Measurements from ENCODE around the gene GABBR1. TPM values are rescaled to one million over a fixed set of nuclear protein-coding genes. Genes with fewer than 3 reads are reported as not detected.

Gene GABBR1
- total RNA-seq, 1 experiment from 2014 or later: 12.1 TPM

DNA sequence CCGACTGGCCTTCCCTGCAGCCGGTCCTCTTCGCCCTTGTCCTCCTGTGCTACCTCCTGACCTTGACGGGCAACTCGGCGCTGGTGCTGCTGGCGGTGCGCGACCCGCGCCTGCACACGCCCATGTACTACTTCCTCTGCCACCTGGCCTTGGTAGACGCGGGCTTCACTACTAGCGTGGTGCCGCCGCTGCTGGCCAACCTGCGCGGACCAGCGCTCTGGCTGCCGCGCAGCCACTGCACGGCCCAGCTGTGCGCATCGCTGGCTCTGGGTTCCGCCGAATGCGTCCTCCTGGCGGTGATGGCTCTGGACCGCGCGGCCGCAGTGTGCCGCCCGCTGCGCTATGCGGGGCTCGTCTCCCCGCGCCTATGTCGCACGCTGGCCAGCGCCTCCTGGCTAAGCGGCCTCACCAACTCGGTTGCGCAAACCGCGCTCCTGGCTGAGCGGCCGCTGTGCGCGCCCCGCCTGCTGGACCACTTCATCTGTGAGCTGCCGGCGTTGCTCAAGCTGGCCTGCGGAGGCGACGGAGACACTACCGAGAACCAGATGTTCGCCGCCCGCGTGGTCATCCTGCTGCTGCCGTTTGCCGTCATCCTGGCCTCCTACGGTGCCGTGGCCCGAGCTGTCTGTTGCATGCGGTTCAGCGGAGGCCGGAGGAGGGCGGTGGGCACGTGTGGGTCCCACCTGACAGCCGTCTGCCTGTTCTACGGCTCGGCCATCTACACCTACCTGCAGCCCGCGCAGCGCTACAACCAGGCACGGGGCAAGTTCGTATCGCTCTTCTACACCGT, 79.5 kb downstream of the GABBR1 start:
- Histone ChIP-seq H3K27ac (no peak overlapping the region), H3K9me3 (replicated peaks) (no peaks in the 10 kb centered on the region), H3K4me1 (no peaks in the 10 kb centered on the region), H3K27me3 (no peaks in the 10 kb centered on the region), H3K36me3 (no peaks in the 10 kb centered on the region), H3K4me3 (no peak overlapping the region)
- no peak for DNase-seq

DNA sequence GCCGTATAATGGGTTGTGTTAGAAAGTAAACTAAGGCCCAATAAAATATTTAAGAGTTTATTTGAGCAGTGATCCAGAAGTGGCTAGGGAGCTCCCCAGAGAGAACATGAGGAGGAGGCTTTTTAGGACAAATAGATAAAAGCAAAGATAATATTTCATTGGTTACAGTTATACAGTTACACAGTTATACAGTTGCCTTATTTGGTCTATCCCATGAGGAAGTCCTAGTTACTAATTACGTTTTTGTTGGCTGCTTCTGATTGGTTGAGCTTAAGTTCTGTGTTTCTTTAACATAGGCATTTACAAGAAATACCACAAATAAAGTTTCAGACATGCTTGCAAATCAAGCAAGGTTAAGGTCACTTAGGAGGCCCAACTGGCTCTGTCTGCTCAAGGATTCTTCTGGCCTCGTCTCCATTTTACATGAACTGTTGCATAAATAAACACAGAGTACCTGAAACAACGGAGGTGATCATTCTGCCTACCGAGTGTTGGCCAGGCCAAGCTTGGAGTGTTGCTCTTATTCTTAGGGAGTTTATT, 80.4 kb downstream of the GABBR1 start:
- no peaks in the 10 kb centered on the region for H3K27me3 ChIP-seq
- no peak overlapping the region for H3K27ac ChIP-seq
- no peaks in the 10 kb centered on the region for H3K4me1 ChIP-seq
- no peaks in the 10 kb centered on the region for H3K9me3 ChIP-seq (replicated peaks)
- H3K4me3 ChIP-seq: no peak overlapping the region
- DNase-seq: peak in 1 of 2 experiments; percentile 20
- no peaks in the 10 kb centered on the region for H3K36me3 ChIP-seq

DNA sequence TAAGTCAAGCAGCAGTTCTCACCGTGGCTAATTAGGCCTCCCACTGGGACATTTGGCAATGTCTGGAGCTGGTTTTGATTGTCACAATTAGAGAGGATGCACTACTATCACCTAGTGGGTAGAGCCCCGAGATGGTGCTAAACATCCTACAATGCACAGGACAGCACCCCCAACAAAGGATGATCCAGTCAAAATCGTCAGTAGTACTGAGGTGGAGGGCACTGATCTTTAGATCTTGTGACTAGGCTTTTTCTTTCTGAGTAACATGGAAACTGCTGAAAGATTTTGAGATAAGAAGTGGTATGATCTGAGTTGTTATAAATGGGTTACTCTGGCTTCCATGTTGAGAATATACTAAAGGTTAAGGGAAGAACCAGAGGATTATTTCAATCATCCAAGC, 85.4 kb downstream of the GABBR1 start:
- Histone ChIP-seq H3K4me3 (no peak overlapping the region), H3K4me1 (no peaks in the 10 kb centered on the region), H3K27ac (no peak overlapping the region), H3K9me3 (replicated peaks) (no peaks in the 10 kb centered on the region), H3K27me3 (no peaks in the 10 kb centered on the region), H3K36me3 (no peaks in the 10 kb centered on the region)
- DNase-seq: peak in 1 of 2 experiments; percentile 2

DNA sequence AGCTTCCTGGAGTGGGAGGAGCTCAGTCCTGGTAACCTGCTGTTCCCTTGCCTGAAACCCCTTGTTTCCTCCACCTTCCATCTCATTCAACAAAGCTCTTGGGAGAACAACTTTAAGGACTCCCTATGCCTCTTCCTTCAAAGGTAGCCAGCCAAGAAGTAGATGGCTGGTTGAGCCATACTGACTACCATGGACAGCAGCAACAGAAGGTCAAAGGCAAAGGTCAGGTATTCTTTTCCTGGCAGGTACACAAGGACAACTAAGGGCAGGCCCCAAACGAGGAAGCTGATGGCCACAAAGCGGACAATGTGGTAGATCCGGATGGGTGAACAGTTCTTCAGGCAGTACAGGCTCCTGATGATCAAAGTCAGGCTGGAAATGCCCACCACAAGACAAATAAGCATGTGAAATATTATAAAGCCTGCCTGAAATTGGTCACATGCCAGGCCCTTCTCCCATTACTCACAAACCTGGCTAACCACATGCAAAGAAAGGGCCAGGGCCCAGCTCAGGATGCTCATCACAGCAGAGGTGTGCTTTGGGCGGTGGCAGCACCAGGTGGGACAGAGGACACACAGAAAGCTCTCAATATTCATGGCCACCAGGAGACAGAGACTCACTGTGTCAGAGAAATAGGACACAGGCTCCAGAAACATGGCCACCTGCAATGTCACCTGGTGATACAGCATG, 95.1 kb downstream of the GABBR1 start:
- Histone ChIP-seq H3K4me3 (no peak overlapping the region), H3K9me3 (replicated peaks) (no peaks in the 10 kb centered on the region), H3K27ac (no peak overlapping the region), H3K36me3 (no peaks in the 10 kb centered on the region), H3K27me3 (no peaks in the 10 kb centered on the region), H3K4me1 (no peaks in the 10 kb centered on the region)
- DNase-seq: no peak

DNA sequence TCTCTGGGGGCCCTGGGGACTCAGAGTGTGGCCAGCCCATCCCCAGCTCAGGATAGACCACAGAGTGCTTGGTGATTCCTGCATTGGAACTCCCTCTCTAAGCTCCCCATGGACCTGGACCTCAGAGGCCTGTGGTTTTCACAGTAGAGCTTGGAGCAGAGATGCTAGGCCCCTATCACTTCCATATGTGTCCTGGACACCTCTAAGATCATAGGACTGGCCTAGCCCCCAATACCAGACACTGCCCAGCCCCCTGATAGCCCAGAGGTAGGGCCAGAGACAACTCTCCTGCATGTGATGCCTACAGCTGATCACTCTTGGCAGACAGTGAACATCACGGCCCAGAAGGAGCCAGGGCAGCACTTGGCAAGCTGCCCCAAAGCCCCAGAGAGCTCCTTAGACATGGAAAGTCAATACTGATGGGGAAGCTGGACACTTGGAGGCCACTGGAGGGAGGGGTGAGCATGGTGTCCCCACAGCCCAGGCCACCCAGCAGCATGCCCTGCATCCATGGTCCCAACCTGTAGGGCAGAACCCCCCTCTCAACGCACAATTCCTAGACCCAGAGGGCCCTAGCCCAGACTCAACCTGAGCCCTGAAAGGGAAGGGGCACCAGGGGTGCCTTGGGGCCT, 100.5 kb downstream of the GABBR1 start:
- Histone ChIP-seq H3K4me1 (no peaks in the 10 kb centered on the region), H3K36me3 (no peaks in the 10 kb centered on the region), H3K4me3 (no peak overlapping the region), H3K9me3 (replicated peaks) (no peaks in the 10 kb centered on the region), H3K27ac (no peak overlapping the region), H3K27me3 (no peaks in the 10 kb centered on the region)
- no peak for DNase-seq

DNA sequence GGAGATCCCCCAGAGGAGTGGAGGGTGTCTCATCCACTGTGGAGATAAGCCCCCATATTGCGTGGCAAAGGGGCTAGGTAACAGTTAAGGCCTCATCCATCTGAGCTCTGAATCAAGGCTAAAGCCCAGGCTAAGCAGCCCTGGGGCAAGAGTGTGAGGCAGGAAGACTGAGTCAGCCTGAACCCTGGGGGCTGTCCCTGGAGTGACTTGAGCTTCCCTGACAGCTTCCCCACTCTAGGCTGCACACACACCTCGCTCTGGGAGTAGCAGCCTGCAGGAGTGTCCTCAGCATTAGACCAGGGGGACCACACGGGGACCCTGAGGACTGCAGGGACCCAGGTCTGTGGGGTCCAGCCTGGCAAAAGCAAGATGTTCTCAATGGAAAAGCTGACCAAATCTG, 101.3 kb downstream of the GABBR1 start:
- no peak overlapping the region for H3K4me3 ChIP-seq
- no peaks in the 10 kb centered on the region for H3K27me3 ChIP-seq
- no peaks in the 10 kb centered on the region for H3K36me3 ChIP-seq
- H3K27ac ChIP-seq: no peak overlapping the region
- H3K4me1 ChIP-seq: no peaks in the 10 kb centered on the region
- no peak for DNase-seq
- H3K9me3 ChIP-seq (replicated peaks): no peaks in the 10 kb centered on the region

DNA sequence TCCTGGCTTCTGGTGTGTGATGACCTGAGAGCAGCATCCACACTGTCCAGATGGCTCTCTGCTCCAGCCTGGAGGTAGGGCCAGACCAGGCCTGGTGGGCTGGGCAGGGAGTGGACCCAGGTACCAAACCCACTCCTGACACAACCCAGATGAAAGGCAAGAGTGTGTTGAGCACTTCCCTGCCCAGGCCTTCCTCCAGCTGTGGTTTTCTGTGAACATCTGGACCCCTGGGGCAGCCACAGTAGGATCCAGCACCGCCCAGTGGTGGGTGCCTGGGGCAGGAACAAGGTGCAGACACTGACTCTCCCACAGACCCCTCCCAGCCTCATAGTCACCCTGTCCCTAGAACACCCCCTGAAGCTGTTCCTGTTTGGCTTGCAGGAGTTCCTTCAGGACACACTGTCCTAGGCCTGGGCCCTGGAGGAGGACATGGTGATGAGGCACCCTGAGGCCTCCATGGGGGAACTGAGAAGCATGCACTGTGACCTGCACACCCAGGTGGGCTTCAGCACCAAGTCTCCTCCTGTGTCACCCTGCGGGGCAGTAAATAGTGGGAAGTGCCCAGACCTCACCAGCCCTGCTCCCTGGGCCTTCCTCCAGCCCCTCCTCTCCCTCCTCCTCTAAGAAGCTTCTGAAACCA, 102.2 kb downstream of the GABBR1 start:
- H3K4me3 ChIP-seq: no peak overlapping the region
- H3K27me3 ChIP-seq: no peaks in the 10 kb centered on the region
- no peaks in the 10 kb centered on the region for H3K9me3 ChIP-seq (replicated peaks)
- H3K4me1 ChIP-seq: no peaks in the 10 kb centered on the region
- DNase-seq: no peak
- H3K27ac ChIP-seq: no peak overlapping the region
- no peaks in the 10 kb centered on the region for H3K36me3 ChIP-seq

DNA sequence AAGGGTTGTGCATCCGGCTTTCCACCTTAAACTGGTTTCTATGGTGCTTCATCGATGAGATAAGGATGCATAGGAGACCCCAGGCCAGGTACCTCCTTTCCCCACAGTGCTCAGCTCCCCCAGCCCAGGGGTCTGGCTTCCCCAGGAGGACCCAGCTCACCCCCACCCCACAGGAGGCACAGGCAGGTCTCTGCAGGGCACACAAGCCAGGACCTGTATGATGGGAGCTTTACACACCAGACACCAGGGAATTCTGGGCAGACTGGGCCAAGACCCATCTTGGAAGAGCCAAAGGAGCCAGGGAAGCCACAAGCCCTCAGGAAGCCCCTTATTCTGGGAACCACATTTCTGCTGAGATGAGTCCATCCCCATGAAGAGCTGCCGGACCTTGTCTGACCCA, 103.0 kb downstream of the GABBR1 start:
- Histone ChIP-seq H3K4me3 (no peak overlapping the region), H3K9me3 (replicated peaks) (no peaks in the 10 kb centered on the region), H3K27me3 (no peaks in the 10 kb centered on the region), H3K36me3 (no peaks in the 10 kb centered on the region), H3K27ac (no peak overlapping the region), H3K4me1 (no peaks in the 10 kb centered on the region)
- no peak for DNase-seq

DNA sequence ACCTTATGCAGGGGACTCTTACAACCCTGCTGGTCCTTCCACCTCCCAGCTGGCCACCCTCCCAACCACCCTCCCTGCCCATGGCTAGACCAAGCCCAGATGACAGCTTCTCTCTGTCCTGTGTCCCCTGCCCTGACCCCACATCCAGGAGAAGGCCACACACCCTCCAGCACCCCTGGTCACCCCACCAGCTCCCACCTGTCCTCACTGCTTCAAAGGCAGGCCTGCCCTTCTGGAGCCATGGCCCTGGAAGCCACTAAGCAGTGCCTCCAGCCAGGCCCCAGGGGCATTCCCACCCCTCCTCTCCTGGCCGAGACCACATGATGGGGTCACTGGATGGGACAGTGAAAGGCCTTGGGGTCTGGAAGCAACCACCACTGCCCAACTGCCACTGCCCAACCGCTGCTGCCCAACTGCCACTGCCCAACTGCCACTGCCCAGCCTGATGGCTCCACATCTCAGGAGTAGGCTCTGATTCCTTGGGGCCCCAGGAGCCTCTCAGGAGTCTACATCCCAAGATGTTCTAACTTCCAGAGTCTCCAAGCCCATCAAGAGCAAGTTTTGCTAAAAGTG, 103.9 kb downstream of the GABBR1 start:
- Histone ChIP-seq H3K27ac (no peak overlapping the region), H3K9me3 (replicated peaks) (no peaks in the 10 kb centered on the region), H3K27me3 (no peaks in the 10 kb centered on the region), H3K36me3 (no peaks in the 10 kb centered on the region), H3K4me1 (no peaks in the 10 kb centered on the region), H3K4me3 (no peak overlapping the region)
- DNase-seq: no peak

DNA sequence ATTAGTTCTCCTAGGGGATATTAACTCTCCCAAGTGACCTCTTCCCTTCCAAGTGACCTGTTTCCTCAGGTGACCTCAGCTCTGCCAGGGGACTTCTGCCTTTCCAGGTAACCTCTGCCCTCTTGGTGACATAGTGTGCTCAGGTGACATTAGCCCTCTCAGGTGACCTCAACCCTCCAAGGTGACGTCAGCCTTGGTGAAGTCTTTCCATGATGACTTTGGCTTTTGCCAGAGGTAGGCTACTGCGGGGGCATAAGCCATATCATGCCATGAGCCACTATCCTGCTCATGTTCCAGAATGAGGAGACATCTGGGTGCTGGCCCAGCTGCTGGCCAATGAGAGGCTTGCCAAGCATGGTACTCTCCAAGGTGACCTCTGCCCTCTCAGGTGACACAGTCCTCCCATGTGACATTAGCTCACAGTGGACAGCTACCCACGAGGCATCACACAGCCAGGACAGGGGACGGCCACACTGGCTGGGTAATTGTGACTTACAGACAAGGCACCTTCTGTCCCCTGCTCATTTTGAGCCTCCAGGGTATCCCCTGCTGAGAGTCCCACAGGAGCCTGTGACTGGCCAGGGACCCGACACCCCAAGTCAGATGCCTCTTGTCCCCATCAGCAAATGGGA, 104.6 kb downstream of the GABBR1 start:
- no peaks in the 10 kb centered on the region for H3K9me3 ChIP-seq (replicated peaks)
- DNase-seq: no peak
- no peak overlapping the region for H3K4me3 ChIP-seq
- H3K27me3 ChIP-seq: no peaks in the 10 kb centered on the region
- no peaks in the 10 kb centered on the region for H3K36me3 ChIP-seq
- H3K27ac ChIP-seq: no peak overlapping the region
- no peaks in the 10 kb centered on the region for H3K4me1 ChIP-seq

DNA sequence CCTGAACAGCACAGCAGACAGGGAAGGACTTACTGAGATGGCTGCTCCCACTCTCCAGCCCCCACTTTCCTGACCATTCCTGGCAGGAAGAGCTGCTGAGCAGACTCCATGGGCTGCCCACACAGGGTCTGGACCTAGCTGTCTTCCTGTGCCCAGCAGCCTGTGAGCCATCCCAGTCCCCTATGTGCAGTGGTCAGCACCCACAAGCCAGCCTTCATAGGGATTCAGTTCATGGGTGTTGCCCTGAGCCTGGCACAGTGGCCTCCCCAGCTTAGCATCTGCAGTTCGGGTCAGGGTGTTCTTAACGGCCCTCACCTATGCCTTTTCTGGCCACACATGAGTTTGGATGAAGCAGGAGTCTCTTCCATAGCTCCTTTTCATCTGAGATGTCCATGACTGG, 105.4 kb downstream of the GABBR1 start:
- no peaks in the 10 kb centered on the region for H3K36me3 ChIP-seq
- H3K4me3 ChIP-seq: no peak overlapping the region
- no peak overlapping the region for H3K27ac ChIP-seq
- H3K9me3 ChIP-seq (replicated peaks): no peaks in the 10 kb centered on the region
- no peaks in the 10 kb centered on the region for H3K27me3 ChIP-seq
- no peaks in the 10 kb centered on the region for H3K4me1 ChIP-seq
- no peak for DNase-seq

DNA sequence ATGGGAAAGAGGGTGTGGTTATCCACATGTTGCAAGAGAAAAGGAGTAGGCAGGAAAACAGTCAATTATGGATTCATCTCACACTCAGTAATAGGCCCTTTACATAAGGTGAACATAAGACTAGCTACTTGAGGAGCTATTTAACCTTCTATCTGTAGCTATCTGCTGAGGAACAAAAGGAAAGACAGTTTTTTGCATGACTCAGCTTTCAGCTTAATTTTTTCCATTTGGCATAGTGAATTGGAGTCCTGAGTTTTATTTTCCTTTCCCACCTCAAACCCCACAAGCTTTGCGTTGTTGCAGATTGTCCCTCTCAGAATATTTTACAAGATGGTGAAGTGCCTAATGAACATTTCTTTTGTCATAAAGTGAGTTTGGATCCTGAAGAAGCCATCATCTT, 105.9 kb downstream of the GABBR1 start:
- no peak overlapping the region for H3K4me3 ChIP-seq

DNA sequence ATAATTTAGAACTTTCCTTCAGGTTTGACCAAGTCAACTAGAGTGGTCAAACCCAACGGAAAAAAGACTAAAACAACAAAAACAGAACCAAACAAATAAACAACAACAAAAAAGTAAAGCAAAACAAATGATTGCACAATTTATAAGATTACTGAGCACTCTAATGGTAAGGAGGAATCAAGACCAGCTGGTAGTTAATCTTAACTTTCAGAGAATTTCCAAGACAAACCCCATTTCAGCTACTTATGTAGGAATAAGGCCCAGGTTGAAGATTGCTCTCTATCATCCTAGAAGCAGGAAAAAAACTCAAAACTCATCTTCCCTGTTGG, 107.7 kb downstream of the GABBR1 start:
- H3K9me3 ChIP-seq (replicated peaks): no peaks in the 10 kb centered on the region
- H3K4me3 ChIP-seq: no peak overlapping the region
- H3K27me3 ChIP-seq: no peaks in the 10 kb centered on the region
- DNase-seq: no peak
- no peaks in the 10 kb centered on the region for H3K4me1 ChIP-seq
- no peak overlapping the region for H3K27ac ChIP-seq
- H3K36me3 ChIP-seq: no peaks in the 10 kb centered on the region

More for the DNA sequence above, 105.9 kb downstream of the GABBR1 start:
- Histone ChIP-seq H3K27ac (no peak overlapping the region), H3K9me3 (replicated peaks) (no peaks in the 10 kb centered on the region), H3K4me1 (no peaks in the 10 kb centered on the region), H3K27me3 (no peaks in the 10 kb centered on the region), H3K36me3 (no peaks in the 10 kb centered on the region)
- DNase-seq: no peak

All from SJCRH30 (cell line).